ENCODE data around the gene PALM.
A peak's percentile ranks its signal among the peaks of the same experiment; 100 is the strongest.

DNA sequence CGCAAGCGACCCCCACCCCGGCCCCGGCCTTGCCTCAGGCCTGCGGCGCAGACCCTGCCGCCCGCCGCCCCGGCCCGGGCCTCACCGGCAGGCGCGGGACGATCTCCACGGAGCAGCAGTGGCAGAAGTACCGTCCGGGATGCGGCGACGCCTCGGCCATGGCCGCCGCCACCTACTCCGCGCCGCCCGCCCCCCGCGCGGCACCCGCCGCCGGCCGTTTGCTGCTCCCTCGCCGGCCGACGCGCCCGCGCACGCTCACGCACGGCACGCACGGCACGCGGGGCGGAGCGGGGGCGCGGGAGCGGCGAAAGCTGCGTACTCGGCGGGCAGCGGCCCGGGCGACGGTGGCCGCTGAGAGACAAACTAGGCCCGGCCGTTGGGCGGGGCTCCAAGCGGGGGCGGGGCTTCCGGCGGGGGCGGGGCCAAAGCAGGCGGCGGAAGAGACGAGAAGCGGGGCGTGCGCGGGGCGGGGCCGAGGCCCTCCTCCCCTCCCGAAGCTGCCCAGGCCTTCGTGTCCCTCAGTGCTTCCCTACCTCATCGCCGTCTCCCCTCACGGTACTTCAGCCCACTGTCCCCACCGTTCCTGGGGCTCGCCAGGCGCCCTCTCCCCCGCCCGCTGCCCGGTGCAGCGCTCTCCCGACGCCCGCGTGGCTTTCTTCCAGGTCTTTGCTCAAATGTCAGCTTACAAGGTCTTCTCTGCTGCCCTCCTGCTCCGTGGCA is 45.6 kb upstream of the PALM start, which contains the start of gene RNF126:
- TF ChIP-seq, protein P1, sequence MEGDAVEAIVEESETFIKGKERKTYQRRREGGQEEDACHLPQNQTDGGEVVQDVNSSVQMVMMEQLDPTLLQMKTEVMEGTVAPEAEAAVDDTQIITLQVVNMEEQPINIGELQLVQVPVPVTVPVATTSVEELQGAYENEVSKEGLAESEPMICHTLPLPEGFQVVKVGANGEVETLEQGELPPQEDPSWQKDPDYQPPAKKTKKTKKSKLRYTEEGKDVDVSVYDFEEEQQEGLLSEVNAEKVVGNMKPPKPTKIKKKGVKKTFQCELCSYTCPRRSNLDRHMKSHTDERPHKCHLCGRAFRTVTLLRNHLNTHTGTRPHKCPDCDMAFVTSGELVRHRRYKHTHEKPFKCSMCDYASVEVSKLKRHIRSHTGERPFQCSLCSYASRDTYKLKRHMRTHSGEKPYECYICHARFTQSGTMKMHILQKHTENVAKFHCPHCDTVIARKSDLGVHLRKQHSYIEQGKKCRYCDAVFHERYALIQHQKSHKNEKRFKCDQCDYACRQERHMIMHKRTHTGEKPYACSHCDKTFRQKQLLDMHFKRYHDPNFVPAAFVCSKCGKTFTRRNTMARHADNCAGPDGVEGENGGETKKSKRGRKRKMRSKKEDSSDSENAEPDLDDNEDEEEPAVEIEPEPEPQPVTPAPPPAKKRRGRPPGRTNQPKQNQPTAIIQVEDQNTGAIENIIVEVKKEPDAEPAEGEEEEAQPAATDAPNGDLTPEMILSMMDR (IDR thresholded peaks at IDR 0.05), result no peak
- no peak for TF ChIP-seq POLR2A (IDR thresholded peaks at IDR 0.05)
- TF ChIP-seq POLR2AphosphoS5 (IDR thresholded peaks at IDR 0.05), result peak; percentile 37 to 45 (median 39)
